Epithelial cell of proximal tubule (primary cell): ENCODE measurements around the gene SLC4A1. TPM values are rescaled to one million over a fixed set of nuclear protein-coding genes. Genes with fewer than 3 reads are reported as not detected.
A peak's percentile ranks its signal among the peaks of the same experiment; 100 is the strongest.

Experiments used
- DNase-seq: peaks from one replicate; pipeline ENCODE4 v3.0.0-alpha.2; 2011; ENCODE audit warnings: low read depth
- H3K4me3 ChIP-seq: 2 replicates; pipeline ENCODE4 v1.5.1; 2011; ENCODE audit warnings: low read depth, mild to moderate bottlenecking, low read length
- CTCF ChIP-seq: conservative IDR thresholded peaks from 2 replicates; pipeline ENCODE4 v1.5.1; 2012; ENCODE audit warnings: low read depth, mild to moderate bottlenecking, low read length
- total RNA-seq: library from RNA; depleted of rRNA; stranded (reverse); fragments of >200 nt; gene quantifications from 2 replicates; pipeline ENCODE4 v1.2.3, GENCODE V29; 2015

Gene SLC4A1
- total RNA-seq, 1 donor from 2014 or later: not detected

- no peak for TF ChIP-seq CTCF
- no peak for DNase-seq
Observed at GRCh38 chr17:44284024-44284400, 16.1 kb upstream of the SLC4A1 start.

GRCh38 chr17:44283344-44284023 is 15.5 kb upstream of the SLC4A1 start:
- DNase-seq: no peak
- no peak for TF ChIP-seq CTCF
- no peak overlapping the region for H3K4me3 ChIP-seq

More at GRCh38 chr17:44284024-44284400, 16.1 kb upstream of the SLC4A1 start:
- no peak overlapping the region for H3K4me3 ChIP-seq

GRCh38 chr17:44282264-44282663 is 14.3 kb upstream of the SLC4A1 start:
- TF ChIP-seq CTCF: no peak
- no peak overlapping the region for H3K4me3 ChIP-seq
- DNase-seq: no peak

GRCh38 chr17:44281570-44281969 is 13.6 kb upstream of the SLC4A1 start:
- DNase-seq: no peak
- H3K4me3 ChIP-seq: no peak overlapping the region
- no peak for TF ChIP-seq CTCF

GRCh38 chr17:44280392-44280937 is 12.5 kb upstream of the SLC4A1 start:
- TF ChIP-seq CTCF: no peak
- no peak for DNase-seq
- no peak overlapping the region for H3K4me3 ChIP-seq

GRCh38 chr17:44279666-44280391 is 11.9 kb upstream of the SLC4A1 start:
- peak; percentile 48 for DNase-seq
- no peak for TF ChIP-seq CTCF

More at GRCh38 chr17:44279666-44280391, 11.9 kb upstream of the SLC4A1 start:
- H3K4me3 ChIP-seq: no peak overlapping the region
